OCI-LY7 (cell line): ENCODE results near the gene ARL15. TPM values are rescaled to one million over a fixed set of nuclear protein-coding genes. Genes with fewer than 3 reads are reported as not detected.

Experiments used
- BruUV-seq: library from RNA; stranded (reverse); fragments of 400-500 nt; replicated peaks from 2 replicates; lab custom pipeline; 2021; lab: Mats Ljungman, UMichigan
- CTCF ChIA-PET: fragments of 300-600 bp; sonication (Branson Sonifier 250); formaldehyde crosslinking; loops from one replicate; lab custom pipeline; 2022; ENCODE audit warnings: antibody characterized with exemption; ENCODE audit not compliant: unreplicated experiment; lab: Charles Lee
- POLR2A ChIA-PET: fragments of 300-600 bp; sonication (Branson Sonifier 250); formaldehyde crosslinking; loops from one replicate; lab custom pipeline; 2022; ENCODE audit warnings: antibody characterized with exemption; lab: Charles Lee
- DNase-seq: peaks from one replicate; pipeline ENCODE4 v3.0.0-alpha.2; 2015; ENCODE audit warnings: low spot score
- H2AFZ ChIP-seq: fragments of 200-600 bp; sonication (generic), shearing (Covaris generic); 2 replicates; pipeline ENCODE4 v1.6.1; 2014; ENCODE audit warnings: mild to moderate bottlenecking, antibody characterized with exemption, low read length, moderate library complexity
- H3K27ac ChIP-seq: fragments of 200-600 bp; sonication (generic); 2 replicates; pipeline ENCODE4 v1.5.1; 2014; ENCODE audit warnings: mixed run types, low read depth, mild to moderate bottlenecking, moderate library complexity, low read length, inconsistent platforms; ENCODE audit not compliant: poor library complexity, severe bottlenecking
- H3K36me3 ChIP-seq: fragments of 200-600 bp; sonication (generic); 2 replicates; pipeline ENCODE4 v1.6.1; 2014; ENCODE audit warnings: mild to moderate bottlenecking, antibody characterized with exemption, low read length, moderate library complexity, mixed read lengths; ENCODE audit not compliant: insufficient read depth
- H3K4me1 ChIP-seq: fragments of 200-600 bp; sonication (generic); 2 replicates; pipeline ENCODE4 v1.5.1; 2014; ENCODE audit warnings: mild to moderate bottlenecking, low read length; ENCODE audit not compliant: insufficient read depth, poor library complexity, severe bottlenecking
- H3K4me2 ChIP-seq: fragments of 200-600 bp; sonication (generic); 2 replicates; pipeline ENCODE4 v1.6.1; 2014; ENCODE audit warnings: mild to moderate bottlenecking, low read length
- H3K4me3 ChIP-seq: fragments of 200-600 bp; sonication (generic); 2 replicates; pipeline ENCODE4 v1.5.1; 2014; ENCODE audit warnings: mild to moderate bottlenecking, low read depth, low read length; ENCODE audit not compliant: poor library complexity, severe bottlenecking
- H3K79me2 ChIP-seq: fragments of 200-600 bp; sonication (generic); 2 replicates; pipeline ENCODE4 v1.6.1; 2016; ENCODE audit warnings: low read depth, mild to moderate bottlenecking, low read length, moderate library complexity, mixed read lengths; ENCODE audit not compliant: insufficient read depth
- H3K9me2 ChIP-seq: fragments of 200-600 bp; sonication (generic); 2 replicates; pipeline ENCODE4 v1.6.1; 2016; ENCODE audit warnings: mild to moderate bottlenecking, low read length, mixed read lengths; ENCODE audit not compliant: insufficient read depth
- H3K9me3 ChIP-seq: fragments of 200-600 bp; sonication (generic); 2 replicates; pipeline ENCODE4 v1.6.1; 2014; ENCODE audit warnings: mild to moderate bottlenecking, mixed run types, low read length, mixed read lengths
- H4K20me1 ChIP-seq: fragments of 200-600 bp; sonication (generic); 2 replicates; pipeline ENCODE4 v1.6.1; 2014; ENCODE audit warnings: mild to moderate bottlenecking, antibody characterized with exemption, low read length, moderate library complexity, mixed read lengths; ENCODE audit not compliant: insufficient read depth
- CTCF ChIP-seq: fragments of 200-600 bp; sonication (generic); conservative IDR thresholded peaks from 2 replicates; pipeline ENCODE4 v1.5.1; 2014; ENCODE audit warnings: mild to moderate bottlenecking, antibody characterized with exemption, low read length, moderate library complexity, mixed read lengths
- EZH2phosphoT487 ChIP-seq: fragments of 200-600 bp; sonication (generic); IDR thresholded peaks from 2 replicates; pipeline ENCODE4 v1.6.1; 2018; ENCODE audit warnings: low read depth, borderline replicate concordance, mild to moderate bottlenecking, mixed run types, antibody characterized with exemption, low read length, moderate library complexity, mixed read lengths
- intact Hi-C: fragments of 100-400 bp; cut with micrococcal nuclease; formaldehyde crosslinking; loops from one replicate; pipeline ENCODE4 v1.10.0; 2022; ENCODE audit not compliant: unreplicated experiment
- total RNA-seq, 2 experiments: library from RNA; depleted of rRNA in 1 of 2; stranded (reverse); fragments of >200 nt in 1 of 2; shearing (Covaris generic) in 1 of 2; gene quantifications; 2 replicates each; pipeline ENCODE4 v1.2.3, GENCODE V29; 2014 to 2022

The ARL15 gene
- total RNA-seq, 2 experiments from 2014 or later, result 18.8 to 24.4 TPM

GRCh38 chr5:54222336-54222735 lies 88.0 kb downstream of the ARL15 start:
- Histone ChIP-seq H3K9me3 (no peaks in the 10 kb centered on the region), H2AFZ (no peak overlapping the region), H3K27ac (no peak overlapping the region), H3K4me1 (no peaks in the 10 kb centered on the region), H3K4me3 (no peak overlapping the region), H3K36me3 (no peaks in the 10 kb centered on the region), H3K4me2 (no peak overlapping the region), H3K9me2 (no peaks in the 10 kb centered on the region), H3K79me2 (no peaks in the 10 kb centered on the region), H4K20me1 (no peaks in the 10 kb centered on the region; the same call in 1 of the 2 replicates)
- intact Hi-C loops, result no loop called here
- CTCF ChIA-PET, result interaction anchor here (0.5 kb wide), 1 partner anchor 20 kb away, joined by 3 read pairs; no protein-coding TSS in a partner anchor
- BruUV-seq, result no TSS peak
- DNase-seq, result no peak
- no peak for TF ChIP-seq EZH2phosphoT487
- no peak for TF ChIP-seq CTCF
- POLR2A ChIA-PET, result interaction anchor here (1.1 kb wide), 1 partner anchor 60 kb away, joined by 3 read pairs; no protein-coding TSS in a partner anchor

DNA sequence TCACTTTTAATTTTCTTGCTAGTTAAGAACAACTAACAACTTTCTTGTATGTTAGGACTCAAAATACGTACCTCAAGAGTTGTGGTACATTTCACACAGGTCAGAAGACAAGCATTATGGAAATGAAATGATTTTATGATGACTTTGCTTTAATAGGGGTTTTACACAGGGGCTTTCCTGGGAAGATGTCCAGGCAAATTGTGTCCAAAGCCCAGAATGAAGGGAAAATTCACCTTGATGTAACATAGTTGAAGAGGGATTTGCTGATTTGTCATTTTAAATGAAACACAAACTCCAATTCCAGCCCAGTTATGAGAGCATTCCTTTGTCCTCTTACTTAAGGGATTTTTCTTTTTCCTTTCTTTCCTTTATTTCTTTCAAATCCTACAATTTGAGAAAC lies 89.2 kb downstream of the ARL15 start:
- H3K9me2 ChIP-seq, result no peaks in the 10 kb centered on the region
- DNase-seq, result no peak
- H3K4me1 ChIP-seq, result no peaks in the 10 kb centered on the region
- ChIA-PET CTCF (no interaction called here), POLR2A (no interaction called here)
- intact Hi-C loops, result no loop called here
- H3K9me3 ChIP-seq, result no peaks in the 10 kb centered on the region
- no peak overlapping the region for H3K4me2 ChIP-seq
- H2AFZ ChIP-seq, result no peak overlapping the region
- H3K4me3 ChIP-seq, result no peak overlapping the region
- H3K36me3 ChIP-seq, result no peaks in the 10 kb centered on the region
- TF ChIP-seq EZH2phosphoT487, result no peak
- TF ChIP-seq CTCF, result no peak
- no TSS peak for BruUV-seq
- no peaks in the 10 kb centered on the region for H3K79me2 ChIP-seq
- no peak overlapping the region for H3K27ac ChIP-seq
- no peaks in the 10 kb centered on the region; the same call in 1 of the 2 replicates for H4K20me1 ChIP-seq

DNA sequence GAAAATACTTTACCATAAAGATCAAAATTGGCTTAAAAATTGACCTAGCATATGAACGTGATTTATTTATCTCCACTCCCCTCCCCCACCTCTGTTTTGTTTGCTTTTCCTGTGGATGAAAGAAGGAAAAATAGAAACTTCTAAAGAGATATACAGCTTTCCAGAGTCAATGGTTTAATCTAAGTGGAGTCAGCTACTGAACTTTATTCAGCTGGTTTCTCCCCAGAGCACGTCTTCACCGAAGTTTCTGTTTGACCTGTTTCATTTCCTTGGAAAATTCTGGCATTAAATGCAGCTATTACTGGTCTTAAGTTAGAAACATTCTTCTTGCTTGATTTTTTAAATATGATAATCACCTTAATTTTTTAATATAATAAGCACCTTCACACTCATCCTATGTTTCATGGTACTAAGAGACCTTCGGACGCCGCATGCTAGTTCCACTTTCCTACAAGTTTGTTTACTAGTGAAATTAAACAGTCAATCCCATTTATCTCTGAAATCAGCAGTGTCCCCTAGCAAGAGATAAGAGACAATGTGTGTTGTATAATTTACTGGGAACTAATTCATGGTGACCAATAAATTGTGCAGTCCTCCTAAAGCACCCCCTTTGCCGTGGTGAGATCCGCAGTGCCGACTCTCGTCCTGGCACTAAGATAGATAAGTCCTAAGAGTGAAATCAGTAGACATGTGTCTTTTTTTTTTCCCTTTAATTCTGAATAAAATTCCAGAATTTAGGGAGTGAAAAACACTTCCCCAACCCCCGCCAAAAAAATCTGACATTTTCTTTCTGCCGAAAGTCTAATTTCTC lies 89.9 kb downstream of the ARL15 start:
- CTCF ChIA-PET, result no interaction called here
- BruUV-seq, result no TSS peak
- Histone ChIP-seq H3K4me3 (no peak overlapping the region), H3K4me2 (no peak overlapping the region), H4K20me1 (no peaks in the 10 kb centered on the region; the same call in 1 of the 2 replicates), H3K4me1 (no peaks in the 10 kb centered on the region), H3K9me3 (no peaks in the 10 kb centered on the region), H3K79me2 (no peaks in the 10 kb centered on the region), H2AFZ (no peak overlapping the region), H3K27ac (no peak overlapping the region), H3K36me3 (no peaks in the 10 kb centered on the region), H3K9me2 (no peaks in the 10 kb centered on the region)
- no peak for DNase-seq
- POLR2A ChIA-PET, result interaction anchor here (0.6 kb wide), 1 partner anchor 256 kb away, joined by 4 read pairs; no protein-coding TSS in a partner anchor
- intact Hi-C loops, result no loop called here
- TF ChIP-seq CTCF (no peak), EZH2phosphoT487 (no peak)
